ENCODE measurements around the gene ESR1.
A peak's percentile ranks its signal among the peaks of the same experiment; 100 is the strongest.

Gene ESR1

GRCh38 chr6:152164957-152165356 lies 357.5 kb downstream of the ESR1 start:
- in situ Hi-C loops (cut with HindIII; ENCODE audit: low sequenced_read_pairs): no loop called here
- no peak for DNase-seq (ENCODE audit: low read depth)

DNA sequence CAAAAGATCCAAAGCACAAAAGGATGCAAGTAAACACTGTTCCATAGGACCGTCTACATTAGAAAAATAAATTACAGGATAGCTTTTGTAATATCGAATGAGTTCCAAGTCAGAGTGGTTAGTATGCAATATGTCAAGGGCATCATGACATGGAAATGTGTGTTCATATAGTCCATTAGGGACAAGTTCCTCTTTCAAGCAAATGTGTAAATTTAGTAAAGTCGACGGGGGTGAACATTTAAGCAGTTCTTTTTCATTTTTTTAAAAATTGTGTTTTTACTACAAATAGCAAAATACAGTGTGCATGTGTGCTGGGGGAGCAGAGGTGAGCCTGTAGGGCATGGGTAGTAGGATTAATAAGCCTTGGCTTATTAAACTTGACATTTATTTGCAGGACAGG lies 359.0 kb downstream of the ESR1 start:
- no peak for DNase-seq (ENCODE audit: low read depth)
- TF ChIP-seq CTCF (IDR thresholded peaks at IDR 0.05; ENCODE audit: low read depth, low read length, missing control alignments): no peak
- in situ Hi-C loops (cut with HindIII; ENCODE audit: low sequenced_read_pairs): no loop called here
- no peak overlapping the region for H3K4me3 ChIP-seq (ENCODE audit: low read depth, low read length)

More at GRCh38 chr6:152164957-152165356, 357.5 kb downstream of the ESR1 start:
- H3K4me3 ChIP-seq (ENCODE audit: low read depth, low read length): no peak overlapping the region
- no peak for TF ChIP-seq CTCF (IDR thresholded peaks at IDR 0.05; ENCODE audit: low read depth, low read length, missing control alignments)

DNA sequence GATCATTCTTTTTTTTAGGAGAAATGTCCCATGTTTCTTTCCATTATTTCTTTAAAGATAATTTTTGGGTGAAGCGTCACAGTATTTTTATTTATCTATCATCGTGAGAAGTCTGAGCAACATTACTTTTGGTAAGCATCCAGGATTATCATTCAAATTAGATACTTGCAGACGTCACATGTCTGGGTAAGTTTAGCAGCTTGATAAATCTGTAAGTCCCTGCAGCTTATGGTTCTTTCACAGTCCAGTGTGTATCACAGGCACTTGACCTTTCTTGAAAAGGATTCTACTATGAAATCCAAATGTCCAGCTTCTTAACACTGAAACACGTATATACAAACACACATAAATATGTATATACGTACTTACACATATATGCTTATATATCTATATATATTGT lies 359.4 kb downstream of the ESR1 start:
- no peak overlapping the region for H3K4me3 ChIP-seq (ENCODE audit: low read depth, low read length)
- in situ Hi-C loops (cut with HindIII; ENCODE audit: low sequenced_read_pairs): no loop called here
- no peak for TF ChIP-seq CTCF (IDR thresholded peaks at IDR 0.05; ENCODE audit: low read depth, low read length, missing control alignments)
- no peak for DNase-seq (ENCODE audit: low read depth)

DNA sequence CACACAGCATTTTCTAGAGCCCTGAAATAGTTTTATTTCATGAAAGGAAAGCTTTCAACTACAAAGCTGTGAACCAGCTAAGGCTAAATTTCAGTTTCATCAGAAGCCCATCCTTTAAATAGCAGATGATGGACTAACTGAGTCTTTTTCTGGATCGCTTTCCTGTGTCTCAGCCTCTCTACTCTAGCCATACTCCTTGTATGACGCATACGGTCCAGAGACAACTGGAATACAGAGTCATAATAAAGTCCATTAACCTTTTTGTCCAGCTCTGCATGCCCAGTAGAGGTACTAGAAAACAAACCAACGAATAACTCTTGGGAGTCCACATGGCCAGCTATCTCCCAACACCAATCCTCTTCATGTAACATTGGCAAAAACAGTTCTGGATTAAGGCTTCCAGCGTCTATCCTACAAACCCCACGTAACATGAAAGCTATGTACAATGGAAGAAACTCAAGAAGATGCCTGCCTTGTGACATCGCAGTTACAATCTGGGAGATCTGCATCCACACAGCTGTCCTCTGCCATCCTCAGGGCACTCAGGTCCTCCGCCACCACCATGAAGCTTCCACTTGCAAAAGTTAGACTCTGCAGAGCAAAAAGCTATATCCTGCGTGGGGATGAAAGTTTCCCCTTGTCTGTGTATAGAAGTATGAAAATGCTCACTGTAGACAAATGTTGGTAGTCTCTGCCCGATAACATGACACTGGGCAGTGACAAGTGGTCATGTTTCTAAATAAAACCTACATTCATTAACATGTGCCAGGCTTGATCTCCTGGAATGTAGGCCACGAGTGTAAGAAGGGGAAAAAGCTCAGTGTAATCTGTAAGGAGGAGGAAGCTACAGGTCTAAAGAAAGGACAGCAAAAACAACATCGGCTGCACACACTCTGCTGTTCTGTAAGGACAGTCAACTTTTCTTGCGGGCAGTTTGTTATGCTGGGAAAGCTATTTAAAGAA lies 360.4 kb downstream of the ESR1 start:
- DNase-seq (ENCODE audit: low read depth): no peak
- no peak overlapping the region for H3K4me3 ChIP-seq (ENCODE audit: low read depth, low read length)
- in situ Hi-C loops (cut with HindIII; ENCODE audit: low sequenced_read_pairs): no loop called here
- TF ChIP-seq CTCF (IDR thresholded peaks at IDR 0.05; ENCODE audit: low read depth, low read length, missing control alignments): no peak

DNA sequence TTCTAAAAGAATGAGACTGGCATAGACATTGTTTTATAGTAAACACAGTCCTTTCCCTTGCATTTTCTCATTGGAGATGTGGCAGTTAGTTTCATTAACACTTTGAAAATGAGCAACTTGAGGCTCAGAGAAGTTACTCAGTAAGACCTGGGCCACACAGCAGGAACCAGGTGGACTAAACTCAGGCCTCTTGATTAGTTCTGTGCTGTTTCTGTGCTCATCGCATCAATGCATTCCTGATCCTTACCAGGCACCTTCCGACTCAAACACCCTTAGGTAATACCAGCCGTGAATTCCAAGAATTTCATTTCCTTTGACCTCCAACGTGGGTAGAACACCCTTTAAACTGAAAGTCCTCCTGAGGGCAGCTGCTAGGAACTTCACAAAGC lies 362.8 kb downstream of the ESR1 start:
- no peak overlapping the region for H3K4me3 ChIP-seq (ENCODE audit: low read depth, low read length)
- no peak for TF ChIP-seq CTCF (IDR thresholded peaks at IDR 0.05; ENCODE audit: low read depth, low read length, missing control alignments)
- in situ Hi-C loops (cut with HindIII; ENCODE audit: low sequenced_read_pairs): no loop called here
- DNase-seq (ENCODE audit: low read depth): no peak

DNA sequence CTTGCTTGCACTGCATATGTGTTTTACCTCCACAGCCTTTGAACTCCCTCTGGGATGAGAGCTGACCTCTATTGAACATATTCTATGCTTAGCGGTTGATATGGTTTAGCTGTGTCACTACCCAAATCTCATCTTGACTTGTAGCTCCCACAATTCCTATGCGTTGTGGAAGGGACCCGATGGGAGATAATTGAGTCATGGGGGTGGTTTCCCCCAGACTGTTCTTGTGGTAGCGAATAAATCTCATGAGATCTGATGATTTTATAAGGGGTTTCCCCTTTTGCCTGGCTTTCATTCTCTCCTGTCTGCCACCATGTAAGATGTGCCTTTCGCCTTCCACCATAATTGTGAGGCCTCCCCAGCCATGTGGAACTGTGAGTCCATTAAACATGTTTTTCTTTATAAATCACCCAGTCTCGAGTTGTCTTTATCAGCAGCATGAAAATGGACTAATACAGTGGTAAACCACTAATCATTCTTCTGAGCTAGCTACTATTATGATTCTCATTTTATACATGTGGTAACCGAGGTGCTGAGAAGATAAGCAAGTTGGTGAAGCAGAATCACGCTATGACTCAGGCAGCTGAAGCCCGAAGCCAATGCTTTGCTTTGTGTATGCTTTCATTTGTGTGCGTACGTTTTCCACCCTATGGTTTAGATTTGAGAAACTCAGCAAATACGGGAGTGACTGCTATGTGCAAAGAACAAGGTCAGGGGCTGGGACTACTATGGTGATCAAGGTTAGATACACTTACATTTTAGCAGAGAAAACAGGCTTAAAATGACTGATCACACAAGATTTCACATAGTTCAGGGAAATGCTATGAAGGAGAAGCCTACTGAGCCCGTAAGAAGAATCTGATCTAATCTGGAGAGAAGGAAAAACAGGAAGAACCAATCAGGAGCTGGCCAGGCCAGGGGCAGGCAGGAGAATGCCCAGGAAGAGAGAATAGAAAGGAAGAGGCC lies 363.5 kb downstream of the ESR1 start:
- in situ Hi-C loops (cut with HindIII; ENCODE audit: low sequenced_read_pairs): no loop called here
- H3K4me3 ChIP-seq (ENCODE audit: low read depth, low read length): no peak overlapping the region
- DNase-seq (ENCODE audit: low read depth): peak; percentile 81
- TF ChIP-seq CTCF (IDR thresholded peaks at IDR 0.05; ENCODE audit: low read depth, low read length, missing control alignments): no peak

Measured in astrocyte of the cerebellum (primary cell).